ENCODE measurements around the gene HOXC5. TPM values are rescaled to one million over a fixed set of nuclear protein-coding genes. Genes with fewer than 3 reads are reported as not detected.

HOXC5 gene
- not detected for total RNA-seq (ENCODE audit: unreplicated experiment)
- long read RNA-seq: 0 reads

- H3K4me3 Mint-ChIP-seq (ENCODE audit: unreplicated experiment): peak within 1 kb of the TSS; percentile 47
Observed at GRCh38 chr12:54032627-54033100, at the start of gene HOXC5. Gene HOXC5, plus strand, starts transcription at chr12:54033050. Its CDS starts 73 bp downstream, at chr12:54033123.

GRCh38 chr12:53983568-53983949 lies 49.3 kb upstream of the HOXC5 start:
- DNase-seq (ENCODE audit: low spot score): no peak
- Mint-ChIP-seq H3K27ac (ENCODE audit: unreplicated experiment) (peak overlapping the region; percentile 89), H3K36me3 (ENCODE audit: low read depth, unreplicated experiment) (no peaks in the 10 kb centered on the region), H3K4me3 (ENCODE audit: unreplicated experiment) (no peak overlapping the region), H3K4me1 (ENCODE audit: unreplicated experiment) (peaks cover 54% of the 10 kb centered on the region), H3K9me3 (ENCODE audit: unreplicated experiment) (no peaks in the 10 kb centered on the region), H3K27me3 (ENCODE audit: unreplicated experiment) (peaks cover 34% of the 10 kb centered on the region)
- TF ChIP-seq CTCF (IDR thresholded peaks at IDR 0.05; ENCODE audit: unreplicated experiment): no peak

More at GRCh38 chr12:54032627-54033100, at the start of gene HOXC5:
- peaks cover 7% of the 10 kb centered on the region for H3K36me3 Mint-ChIP-seq (ENCODE audit: low read depth, unreplicated experiment)
- peaks cover 56% of the 10 kb centered on the region for H3K27me3 Mint-ChIP-seq (ENCODE audit: unreplicated experiment)
- H3K9me3 Mint-ChIP-seq (ENCODE audit: unreplicated experiment): no peaks in the 10 kb centered on the region
- H3K27ac Mint-ChIP-seq (ENCODE audit: unreplicated experiment): peak within 1 kb of the TSS; percentile 48
- peaks cover 31% of the 10 kb centered on the region for H3K4me1 Mint-ChIP-seq (ENCODE audit: unreplicated experiment)
- TF ChIP-seq CTCF (IDR thresholded peaks at IDR 0.05; ENCODE audit: unreplicated experiment): peak; percentile 99
- peak; percentile 80 for DNase-seq (ENCODE audit: low spot score)

- peak overlapping the region; percentile 89 for H3K27ac Mint-ChIP-seq (ENCODE audit: unreplicated experiment)
- H3K9me3 Mint-ChIP-seq (ENCODE audit: unreplicated experiment): no peaks in the 10 kb centered on the region
- TF ChIP-seq CTCF (IDR thresholded peaks at IDR 0.05; ENCODE audit: unreplicated experiment): no peak
- H3K36me3 Mint-ChIP-seq (ENCODE audit: low read depth, unreplicated experiment): no peaks in the 10 kb centered on the region
- H3K27me3 Mint-ChIP-seq (ENCODE audit: unreplicated experiment): peaks cover 33% of the 10 kb centered on the region
- no peak overlapping the region for H3K4me3 Mint-ChIP-seq (ENCODE audit: unreplicated experiment)
- no peak for DNase-seq (ENCODE audit: low spot score)
- peaks cover 59% of the 10 kb centered on the region for H3K4me1 Mint-ChIP-seq (ENCODE audit: unreplicated experiment)
Observed at GRCh38 chr12:53983950-53984572, 48.8 kb upstream of the HOXC5 start.

- Mint-ChIP-seq H3K27me3 (ENCODE audit: unreplicated experiment) (peaks cover 32% of the 10 kb centered on the region), H3K36me3 (ENCODE audit: low read depth, unreplicated experiment) (peaks cover under 1% of the 10 kb centered on the region), H3K9me3 (ENCODE audit: unreplicated experiment) (no peaks in the 10 kb centered on the region), H3K4me3 (ENCODE audit: unreplicated experiment) (peak within 1 kb of the TSS; percentile 56), H3K27ac (ENCODE audit: unreplicated experiment) (peak within 1 kb of the TSS; percentile 89), H3K4me1 (ENCODE audit: unreplicated experiment) (peaks cover 64% of the 10 kb centered on the region)
- peak; percentile 68 for TF ChIP-seq CTCF (IDR thresholded peaks at IDR 0.05; ENCODE audit: unreplicated experiment)
- peak; percentile 91 for DNase-seq (ENCODE audit: low spot score)
Observed at GRCh38 chr12:53984901-53985691, 47.8 kb upstream of the HOXC5 start, which contains the start of gene HOXC10. Gene HOXC10, plus strand, starts transcription at chr12:53985146. Its CDS starts 114 bp downstream, at chr12:53985260.

GRCh38 chr12:53985692-53985993 lies 47.2 kb upstream of the HOXC5 start:
- no peak for DNase-seq (ENCODE audit: low spot score)
- Mint-ChIP-seq H3K27me3 (ENCODE audit: unreplicated experiment) (peaks cover 37% of the 10 kb centered on the region), H3K27ac (ENCODE audit: unreplicated experiment) (no peak overlapping the region), H3K4me3 (ENCODE audit: unreplicated experiment) (no peak overlapping the region), H3K9me3 (ENCODE audit: unreplicated experiment) (no peaks in the 10 kb centered on the region), H3K4me1 (ENCODE audit: unreplicated experiment) (peaks cover 66% of the 10 kb centered on the region), H3K36me3 (ENCODE audit: low read depth, unreplicated experiment) (peaks cover 4% of the 10 kb centered on the region)
- TF ChIP-seq CTCF (IDR thresholded peaks at IDR 0.05; ENCODE audit: unreplicated experiment): no peak
